HCT116 (cell line): ENCODE results near the gene WNT9B. TPM values are rescaled to one million over a fixed set of nuclear protein-coding genes. Genes with fewer than 3 reads are reported as not detected.

Experiments used
- ATAC-seq: fragments of 200-7000 bp; cut with Tn5 transposase; 2 replicates; pipeline ENCODE4 v1.9.1; 2020; ENCODE audit warnings: mild to moderate bottlenecking, moderate library complexity
- BruUV-seq: library from RNA; stranded (reverse); fragments of 400-500 nt; replicated peaks from 2 replicates; lab custom pipeline; 2021; lab: Mats Ljungman, UMichigan
- CTCF ChIA-PET: fragments of 300-600 bp; sonication (Branson Sonifier 250); formaldehyde crosslinking; loops from one replicate; lab custom pipeline; 2021; ENCODE audit warnings: antibody characterized with exemption; lab: Charles Lee
- POLR2A ChIA-PET: fragments of 300-600, 350-600 bp; sonication (Branson Sonifier 250); formaldehyde crosslinking; loops from one replicate; lab custom pipeline; 2021; ENCODE audit warnings: antibody characterized with exemption; lab: Charles Lee
- RAD21 ChIA-PET, 2 experiments: fragments of 300-600 bp; sonication (Branson Sonifier 250); formaldehyde crosslinking; loops; one replicate each; lab custom pipeline; 2023; ENCODE audit warnings: low total read pairs in 2 of 2; ENCODE audit not compliant: uncharacterized antibody in 2 of 2, unreplicated experiment in 2 of 2, low non-redundant PET in 1 of 2; lab: Charles Lee
- DNase-seq: peaks from one replicate; pipeline ENCODE4 v3.0.0-alpha.2; 2010; ENCODE audit warnings: low read depth, low spot score
- H2AFZ ChIP-seq: fragments of 200-600 bp; shearing (Covaris generic), sonication (generic); 2 replicates; pipeline ENCODE4 v1.6.1; 2017; ENCODE audit warnings: low read depth, mixed run types, mixed read lengths, antibody characterized with exemption, low read length; ENCODE audit not compliant: poor library complexity, severe bottlenecking
- H3K27ac ChIP-seq: 2 replicates; pipeline ENCODE4 v1.5.1; 2012; ENCODE audit warnings: low read depth, low read length
- H3K27me3 ChIP-seq: fragments of 200-600 bp; sonication (generic); 2 replicates; pipeline ENCODE4 v1.6.1; 2016; ENCODE audit warnings: mixed run types, low read length, mixed read lengths; ENCODE audit not compliant: insufficient read depth
- H3K36me3 ChIP-seq, 2 experiments: fragments of 200-500 bp in 1 of 2; fragments of 200-600 bp in 1 of 2; sonication (Bioruptor generic) in 1 of 2; sonication (generic) in 1 of 2; 2 replicates each; pipeline versions ENCODE4 v1.5.1 to v1.6.1; 2014 to 2016; ENCODE audit warnings: low read length in 2 of 2, inconsistent platforms in 1 of 2, mixed read lengths in 1 of 2, mixed run types in 1 of 2; ENCODE audit not compliant: insufficient read depth in 2 of 2, control insufficient read depth in 1 of 2
- H3K4me1 ChIP-seq, 2 experiments: fragments of 200-600 bp in 1 of 2; sonication (generic) in 1 of 2; 2 replicates each; pipeline versions ENCODE4 v1.5.1 to v1.6.1; 2012 to 2017; ENCODE audit warnings: low read length in 2 of 2, inconsistent platforms in 1 of 2, mild to moderate bottlenecking in 1 of 2, mixed read lengths in 1 of 2, mixed run types in 1 of 2, moderate library complexity in 1 of 2; ENCODE audit not compliant: insufficient read depth in 2 of 2, control insufficient read depth in 1 of 2
- H3K4me2 ChIP-seq: fragments of 200-600 bp; sonication (generic); 2 replicates; pipeline ENCODE4 v1.6.1; 2017; ENCODE audit warnings: mixed run types, low read length, mixed read lengths
- H3K4me3 ChIP-seq, 2 experiments: fragments of 200-600 bp in 1 of 2; sonication (generic) in 1 of 2; replicated peaks in 1 of 2; 2 replicates each; pipeline ENCODE4 v1.5.1; 2011 to 2016; ENCODE audit warnings: low read length in 2 of 2, control low read depth in 1 of 2, low read depth in 1 of 2, mild to moderate bottlenecking in 1 of 2, mixed read lengths in 1 of 2, mixed run types in 1 of 2
- H3K79me2 ChIP-seq: fragments of 200-600 bp; sonication (generic); 2 replicates; pipeline ENCODE4 v1.6.1; 2017; ENCODE audit warnings: mild to moderate bottlenecking, mixed run types, low read length, moderate library complexity, mixed read lengths; ENCODE audit not compliant: insufficient read depth
- H3K9ac ChIP-seq: fragments of 200-600 bp; sonication (generic); 2 replicates; pipeline ENCODE4 v1.6.1; 2016; ENCODE audit warnings: low read length, mixed read lengths
- H3K9me2 ChIP-seq: fragments of 200-600 bp; sonication (generic), shearing (Covaris generic); 2 replicates; pipeline ENCODE4 v1.6.1; 2017; ENCODE audit warnings: mixed run types, mild to moderate bottlenecking, moderate library complexity; ENCODE audit not compliant: insufficient read depth
- H3K9me3 ChIP-seq, 2 experiments: fragments of 200-500 bp in 1 of 2; fragments of 200-600 bp in 1 of 2; sonication (Bioruptor generic) in 1 of 2; sonication (generic) in 1 of 2; 2 replicates each; pipeline ENCODE4 v1.6.1; 2014 to 2017; ENCODE audit warnings: low read length in 2 of 2, mixed read lengths in 2 of 2, inconsistent platforms in 1 of 2, low read depth in 1 of 2, mild to moderate bottlenecking in 1 of 2, mixed run types in 1 of 2, moderate library complexity in 1 of 2; ENCODE audit not compliant: control insufficient read depth in 1 of 2, insufficient read depth in 1 of 2
- H4K20me1 ChIP-seq: fragments of 200-600 bp; sonication (generic), shearing (Covaris generic); 2 replicates; pipeline ENCODE4 v1.6.1; 2017; ENCODE audit warnings: mixed run types, mild to moderate bottlenecking, moderate library complexity; ENCODE audit not compliant: insufficient read depth
- CEBPB ChIP-seq: IDR thresholded peaks from 2 replicates; pipeline ENCODE4 v1.6.1; 2012; ENCODE audit warnings: low read depth
- EGR1 ChIP-seq: IDR thresholded peaks from 2 replicates; pipeline ENCODE4 v1.6.1; 2012; ENCODE audit warnings: low read depth
- ELF1 ChIP-seq: IDR thresholded peaks from 2 replicates; pipeline ENCODE4 v1.6.1; 2012; ENCODE audit warnings: low read depth, borderline replicate concordance
- EZH2 ChIP-seq: fragments of 200-600 bp; sonication (generic); IDR thresholded peaks from 2 replicates; pipeline ENCODE4 v1.6.1; 2017; ENCODE audit warnings: antibody characterized with exemption, mixed run types
- EZH2phosphoT487 ChIP-seq: fragments of 200-600 bp; IDR thresholded peaks from 2 replicates; pipeline ENCODE4 v1.6.1; 2018; ENCODE audit warnings: antibody characterized with exemption, borderline replicate concordance
- JUND ChIP-seq: IDR thresholded peaks from 2 replicates; pipeline ENCODE4 v1.6.1; 2012
- POLR2AphosphoS5 ChIP-seq: IDR thresholded peaks from 2 replicates; pipeline ENCODE4 v1.6.1; 2011; ENCODE audit warnings: mild to moderate bottlenecking, low read depth, low read length, moderate library complexity
- REST ChIP-seq: IDR thresholded peaks from 2 replicates; pipeline ENCODE4 v1.6.1; 2012; ENCODE audit warnings: low read depth
- SIN3A ChIP-seq: IDR thresholded peaks from 2 replicates; pipeline ENCODE4 v1.6.1; 2012; ENCODE audit warnings: low read depth
- SP1 ChIP-seq: IDR thresholded peaks from 2 replicates; pipeline ENCODE4 v1.6.1; 2012; ENCODE audit warnings: low read depth
- TCF7L2 ChIP-seq: IDR thresholded peaks from 2 replicates; pipeline ENCODE4 v1.7.0; 2011; ENCODE audit warnings: borderline replicate concordance, inconsistent platforms; ENCODE audit not compliant: insufficient read depth, insufficient read length; ENCODE audit errors: extremely low read depth
- ZNF274 ChIP-seq: fragments of 200-500 bp; sonication (Bioruptor generic); IDR thresholded peaks from 2 replicates; pipeline ENCODE4 v1.6.1; 2014; ENCODE audit warnings: mild to moderate bottlenecking, low read depth, low read length, inconsistent platforms
- intact Hi-C: fragments of 100-400 bp; cut with micrococcal nuclease; formaldehyde crosslinking; loops from 2 replicates; pipeline ENCODE4 v1.10.0; 2022
- total RNA-seq: library from RNA; stranded (reverse); gene quantifications from one replicate; pipeline ENCODE4 v1.2.1, GENCODE V29; 2021; ENCODE audit not compliant: unreplicated experiment
- TF ChIP-seq, protein P1 (sequence below), 3 experiments: fragments of 200-600 bp in 1 of 3; sonication (generic) in 1 of 3; IDR thresholded peaks in 2 of 3; conservative IDR thresholded peaks in 1 of 3; 2 replicates each; pipeline ENCODE4 v1.5.1; 2012 to 2017; ENCODE audit warnings: low read depth in 2 of 3, low read length in 2 of 3, antibody characterized with exemption in 1 of 3, borderline replicate concordance in 1 of 3, control low read depth in 1 of 3, mild to moderate bottlenecking in 1 of 3, mixed read lengths in 1 of 3, mixed run types in 1 of 3, moderate library complexity in 1 of 3; ENCODE audit not compliant: insufficient read depth in 1 of 3
- TF ChIP-seq, protein P2 (sequence below): IDR thresholded peaks from 2 replicates; pipeline ENCODE4 v1.6.1; 2012

Gene WNT9B
- total RNA-seq, 1 experiment from 2014 or later, result not detected

DNA sequence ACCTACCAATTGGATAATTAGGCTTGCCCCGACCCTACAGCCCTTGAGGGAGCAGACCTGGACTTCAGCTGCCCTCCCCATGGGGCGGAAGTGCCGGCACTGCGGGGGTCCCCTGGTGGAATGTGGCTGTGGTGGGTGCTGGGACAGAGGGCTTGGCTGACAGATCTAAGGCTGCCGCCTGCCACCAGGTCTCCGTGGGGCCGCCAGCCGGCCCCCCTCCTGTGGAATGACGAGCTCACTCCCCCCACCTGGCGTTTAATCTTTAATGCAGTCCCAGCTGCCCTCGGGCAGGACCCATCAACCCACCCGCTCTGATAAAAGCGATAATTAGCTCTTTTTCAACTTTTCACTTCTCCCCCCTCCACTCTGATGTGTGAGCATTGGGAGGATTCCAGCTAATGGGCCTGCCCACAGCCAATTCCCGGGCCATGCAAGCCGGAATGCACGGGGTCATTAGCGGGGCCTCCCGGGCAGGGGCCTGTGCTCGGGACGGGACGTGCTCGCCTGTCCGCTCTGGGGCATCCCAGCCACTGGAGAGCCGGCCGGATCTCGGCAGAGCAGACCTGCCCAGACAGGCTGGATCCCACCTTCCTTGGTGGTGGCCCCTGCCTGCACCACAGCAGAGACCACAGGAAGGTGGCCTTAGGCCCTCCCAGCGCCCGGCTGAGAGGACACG, 43.2 kb downstream of the WNT9B start:
- ChIA-PET POLR2A (no interaction called here), CTCF (no interaction called here), RAD21 (interaction anchor here in 1 of 2 experiments (0.6 kb wide), 1 partner anchor 15 kb away, joined by 3 read pairs; no protein-coding TSS in a partner anchor)
- Histone ChIP-seq H3K9me2 (no peaks in the 10 kb centered on the region), H3K4me3 (no peak overlapping the region), H3K79me2 (no peaks in the 10 kb centered on the region), H4K20me1 (no peaks in the 10 kb centered on the region), H3K9ac (no peak overlapping the region), H2AFZ (no peak overlapping the region), H3K4me2 (no peak overlapping the region), H3K36me3 (no peaks in the 10 kb centered on the region), H3K9me3 (no peaks in the 10 kb centered on the region), H3K27me3 (peaks cover 9% of the 10 kb centered on the region; the same call in 1 of the 2 replicates), H3K4me1 (no peaks in the 10 kb centered on the region), H3K27ac (no peak overlapping the region)
- TF ChIP-seq EGR1, result no peak
- ATAC-seq (no peak), DNase-seq (no peak)
- no TSS peak for BruUV-seq
- intact Hi-C loops, result no loop called here

- H3K9ac ChIP-seq, result no peak overlapping the region
- no peak for DNase-seq
- no peak overlapping the region for H3K4me2 ChIP-seq
Measured at GRCh38 chr17:46895171-46895570, 43.8 kb downstream of the WNT9B start.

More at GRCh38 chr17:46895171-46895570, 43.8 kb downstream of the WNT9B start:
- no peak for ATAC-seq
- Histone ChIP-seq H3K4me3 (no peak overlapping the region), H4K20me1 (no peaks in the 10 kb centered on the region), H3K4me1 (no peaks in the 10 kb centered on the region), H3K36me3 (no peaks in the 10 kb centered on the region), H3K9me2 (no peaks in the 10 kb centered on the region), H3K27me3 (peaks cover 6% of the 10 kb centered on the region; the same call in 1 of the 2 replicates), H2AFZ (no peak overlapping the region), H3K9me3 (no peaks in the 10 kb centered on the region), H3K27ac (no peak overlapping the region), H3K79me2 (no peaks in the 10 kb centered on the region)
- BruUV-seq, result no TSS peak
- intact Hi-C loops, result no loop called here
- CTCF ChIA-PET, result no interaction called here
- TF ChIP-seq ELF1, result no peak
- TF ChIP-seq SP1, result no peak
- no peak for TF ChIP-seq ZNF274
- TF ChIP-seq, protein P1, sequence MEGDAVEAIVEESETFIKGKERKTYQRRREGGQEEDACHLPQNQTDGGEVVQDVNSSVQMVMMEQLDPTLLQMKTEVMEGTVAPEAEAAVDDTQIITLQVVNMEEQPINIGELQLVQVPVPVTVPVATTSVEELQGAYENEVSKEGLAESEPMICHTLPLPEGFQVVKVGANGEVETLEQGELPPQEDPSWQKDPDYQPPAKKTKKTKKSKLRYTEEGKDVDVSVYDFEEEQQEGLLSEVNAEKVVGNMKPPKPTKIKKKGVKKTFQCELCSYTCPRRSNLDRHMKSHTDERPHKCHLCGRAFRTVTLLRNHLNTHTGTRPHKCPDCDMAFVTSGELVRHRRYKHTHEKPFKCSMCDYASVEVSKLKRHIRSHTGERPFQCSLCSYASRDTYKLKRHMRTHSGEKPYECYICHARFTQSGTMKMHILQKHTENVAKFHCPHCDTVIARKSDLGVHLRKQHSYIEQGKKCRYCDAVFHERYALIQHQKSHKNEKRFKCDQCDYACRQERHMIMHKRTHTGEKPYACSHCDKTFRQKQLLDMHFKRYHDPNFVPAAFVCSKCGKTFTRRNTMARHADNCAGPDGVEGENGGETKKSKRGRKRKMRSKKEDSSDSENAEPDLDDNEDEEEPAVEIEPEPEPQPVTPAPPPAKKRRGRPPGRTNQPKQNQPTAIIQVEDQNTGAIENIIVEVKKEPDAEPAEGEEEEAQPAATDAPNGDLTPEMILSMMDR (IDR thresholded peaks at IDR 0.05 in 2 of 3, conservative IDR thresholded peaks at IDR 0.05 in 1 of 3; ENCODE audit: borderline replicate concordance in 1 of 3, insufficient read depth in 1 of 3, low read depth in 2 of 3, low read length in 2 of 3), result no peak
- no peak for TF ChIP-seq CEBPB
- no peak for TF ChIP-seq EGR1
- TF ChIP-seq EZH2, result no peak
- TF ChIP-seq SIN3A, result no peak
- TF ChIP-seq REST, result no peak
- TF ChIP-seq POLR2AphosphoS5, result no peak
- TF ChIP-seq, protein P2, sequence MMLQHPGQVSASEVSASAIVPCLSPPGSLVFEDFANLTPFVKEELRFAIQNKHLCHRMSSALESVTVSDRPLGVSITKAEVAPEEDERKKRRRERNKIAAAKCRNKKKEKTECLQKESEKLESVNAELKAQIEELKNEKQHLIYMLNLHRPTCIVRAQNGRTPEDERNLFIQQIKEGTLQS, result no peak
- TF ChIP-seq EZH2phosphoT487, result no peak
- TF ChIP-seq TCF7L2, result no peak
- no peak for TF ChIP-seq JUND
- RAD21 ChIA-PET, result interaction anchor here in 1 of 2 experiments (0.6 kb wide), 1 partner anchor 14 kb away, joined by 3 read pairs; no protein-coding TSS in a partner anchor
- POLR2A ChIA-PET, result no interaction called here
